H1 (cell line): ENCODE data around the gene AMPD3. TPM values are rescaled to one million over a fixed set of nuclear protein-coding genes. Genes with fewer than 3 reads are reported as not detected.

Experiments
- CTCF ChIA-PET: fragments of 300-600 bp; sonication (Branson Sonifier 250); formaldehyde crosslinking; loops from one replicate; lab custom pipeline; 2021; ENCODE audit not compliant: partially characterized antibody; lab: Charles Lee
- POLR2A ChIA-PET: fragments of 300-600 bp; sonication (Branson Sonifier 250); formaldehyde crosslinking; loops from one replicate; lab custom pipeline; 2021; ENCODE audit warnings: inconsistent platforms; ENCODE audit not compliant: partially characterized antibody; lab: Charles Lee
- DNase-seq, 2 experiments: peaks; one replicate each; pipeline versions ENCODE4 v3.0.0 to v3.0.0-alpha.2; 2010 to 2022; ENCODE audit warnings: low spot score in 2 of 2, low read depth in 1 of 2, mixed read lengths in 1 of 2
- FAIRE-seq: peaks from 2 replicates; lab custom pipeline; 2011; peaks lifted over from hg19 to GRCh38; lab: Jason Lieb, UNC
- H2AFZ ChIP-seq: 2 replicates; pipeline ENCODE4 v1.8.1; 2012; ENCODE audit warnings: low read length, inconsistent platforms
- H2AK5ac ChIP-seq: 2 replicates; pipeline ENCODE4 v1.6.1; 2013; ENCODE audit warnings: low read depth, low read length
- H2BK120ac ChIP-seq: replicated peaks from 2 replicates; pipeline ENCODE3; 2013; ENCODE audit warnings: low read depth, low read length, inconsistent platforms
- H2BK12ac ChIP-seq: 2 replicates; pipeline ENCODE4 v1.6.1; 2013; ENCODE audit warnings: low read depth, low read length
- H2BK15ac ChIP-seq: 2 replicates; pipeline ENCODE4 v1.6.1; 2013; ENCODE audit warnings: low read length
- H2BK20ac ChIP-seq: 2 replicates; pipeline ENCODE4 v1.6.1; 2013; ENCODE audit warnings: low read length
- H2BK5ac ChIP-seq: 2 replicates; pipeline ENCODE4 v1.6.1; 2013; ENCODE audit warnings: low read depth, low read length
- H3K14ac ChIP-seq: 2 replicates; pipeline ENCODE4 v1.6.1; 2013; ENCODE audit warnings: inconsistent platforms; ENCODE audit not compliant: insufficient read length
- H3K18ac ChIP-seq: 2 replicates; pipeline ENCODE4 v1.6.1; 2013; ENCODE audit warnings: low read length; ENCODE audit errors: extremely low read depth
- H3K23ac ChIP-seq: 2 replicates; pipeline ENCODE4 v1.6.1; 2013; ENCODE audit warnings: inconsistent platforms; ENCODE audit not compliant: insufficient read length
- H3K23me2 ChIP-seq: 2 replicates; pipeline ENCODE4 v1.6.1; 2013; ENCODE audit warnings: low read depth, low read length
- H3K27ac ChIP-seq: 2 replicates; pipeline ENCODE4 v1.6.1; 2011; ENCODE audit warnings: low read depth, low read length, inconsistent platforms
- H3K27me3 ChIP-seq, 4 experiments: replicated peaks in 1 of 4; 1 replicate in 1 of 4; 2 replicates in 3 of 4; pipeline versions ENCODE4 v1.6.1 to v1.8.1; 2011 to 2013; ENCODE audit warnings: low read length in 3 of 4, mild to moderate bottlenecking in 3 of 4, inconsistent platforms in 2 of 4, mixed read lengths in 2 of 4, moderate library complexity in 1 of 4; ENCODE audit not compliant: control insufficient read depth in 3 of 4, insufficient read depth in 3 of 4; ENCODE audit errors: extremely low read depth in 1 of 4
- H3K36me3 ChIP-seq, 4 experiments: 2 replicates each; pipeline versions ENCODE4 v1.6.1 to v1.8.1; 2011 to 2013; ENCODE audit warnings: mild to moderate bottlenecking in 4 of 4, low read length in 3 of 4, moderate library complexity in 2 of 4, control low read depth in 1 of 4, inconsistent platforms in 1 of 4; ENCODE audit not compliant: insufficient read depth in 4 of 4, control insufficient read depth in 2 of 4
- H3K4ac ChIP-seq: replicated peaks from 2 replicates; pipeline ENCODE3; 2013; ENCODE audit warnings: low read length, low read depth, mixed read lengths, inconsistent platforms; ENCODE audit not compliant: insufficient read length
- H3K4me1 ChIP-seq, 4 experiments: replicated peaks in 1 of 4; 1 replicate in 1 of 4; 2 replicates in 3 of 4; pipeline versions ENCODE4 v1.6.1 to v1.8.1; 2011 to 2013; ENCODE audit warnings: low read length in 3 of 4, inconsistent platforms in 2 of 4, mixed read lengths in 1 of 4; ENCODE audit not compliant: insufficient read depth in 4 of 4, control insufficient read depth in 3 of 4
- H3K4me2 ChIP-seq, 2 experiments: 2 replicates each; pipeline versions ENCODE4 v1.6.1 to v1.8.1; 2011 to 2013; ENCODE audit warnings: low read depth in 2 of 2, low read length in 2 of 2, control low read depth in 1 of 2, inconsistent platforms in 1 of 2, mild to moderate bottlenecking in 1 of 2; ENCODE audit not compliant: insufficient read depth in 1 of 2
- H3K4me3 ChIP-seq, 4 experiments: fragments of 200-600, 300-600 bp in 1 of 4; sonication (generic), shearing (Covaris generic), sonication (Bioruptor Twin) in 1 of 4; 2 replicates each; pipeline versions ENCODE4 v1.5.1 to v1.8.1; 2011 to 2016; ENCODE audit warnings: low read length in 4 of 4, low read depth in 3 of 4, control low read depth in 2 of 4, inconsistent platforms in 2 of 4, mild to moderate bottlenecking in 2 of 4, mixed read lengths in 1 of 4, moderate library complexity in 1 of 4; ENCODE audit not compliant: insufficient read depth in 2 of 4; ENCODE audit errors: extremely low read depth in 1 of 4
- H3K56ac ChIP-seq: replicated peaks from 2 replicates; pipeline ENCODE3; 2013; ENCODE audit warnings: low read depth, mild to moderate bottlenecking, mixed read lengths, low read length, inconsistent platforms; ENCODE audit not compliant: insufficient read length
- H3K79me1 ChIP-seq: 2 replicates; pipeline ENCODE4 v1.6.1; 2013; ENCODE audit warnings: low read depth, low read length, control low read depth
- H3K79me2 ChIP-seq, 2 experiments: 2 replicates each; pipeline versions ENCODE4 v1.6.1 to v1.8.1; 2012 to 2013; ENCODE audit warnings: low read length in 2 of 2, mild to moderate bottlenecking in 2 of 2, inconsistent platforms in 1 of 2; ENCODE audit not compliant: insufficient read depth in 2 of 2, control insufficient read depth in 1 of 2
- H3K9ac ChIP-seq, 4 experiments: replicated peaks in 1 of 4; 1 replicate in 1 of 4; 2 replicates in 3 of 4; pipeline versions ENCODE4 v1.6.1 to v1.8.1; 2011 to 2013; ENCODE audit warnings: low read depth in 3 of 4, low read length in 3 of 4, control low read depth in 2 of 4, mild to moderate bottlenecking in 2 of 4, moderate library complexity in 2 of 4, inconsistent platforms in 1 of 4; ENCODE audit errors: extremely low read depth in 1 of 4
- H3K9me3 ChIP-seq, 2 experiments: 2 replicates each; pipeline versions ENCODE4 v1.6.1 to v1.8.1; 2012 to 2013; ENCODE audit warnings: mild to moderate bottlenecking in 2 of 2, moderate library complexity in 2 of 2, control low read depth in 1 of 2, inconsistent platforms in 1 of 2, low read depth in 1 of 2, low read length in 1 of 2, mixed read lengths in 1 of 2; ENCODE audit not compliant: insufficient read depth in 2 of 2
- H4K20me1 ChIP-seq, 2 experiments: replicated peaks in 1 of 2; 2 replicates each; pipeline versions ENCODE3 to v1.8.1; 2011 to 2013; ENCODE audit warnings: inconsistent platforms in 2 of 2, low read length in 2 of 2, mild to moderate bottlenecking in 1 of 2; ENCODE audit not compliant: insufficient read depth in 2 of 2, control insufficient read depth in 1 of 2
- H4K5ac ChIP-seq: 2 replicates; pipeline ENCODE4 v1.6.1; 2013; ENCODE audit warnings: low read length, low read depth, mixed read lengths, inconsistent platforms; ENCODE audit not compliant: insufficient read length
- H4K8ac ChIP-seq: 2 replicates; pipeline ENCODE4 v1.8.0; 2013; ENCODE audit warnings: mild to moderate bottlenecking, moderate library complexity, low read length, inconsistent platforms; ENCODE audit not compliant: insufficient read depth; ENCODE audit errors: extremely low read depth
- H4K91ac ChIP-seq: replicated peaks from 2 replicates; pipeline ENCODE3; 2013; ENCODE audit warnings: low read length, mixed read lengths, inconsistent platforms; ENCODE audit not compliant: insufficient read length
- BACH1 ChIP-seq: IDR thresholded peaks from 2 replicates; pipeline ENCODE4 v1.6.1; 2012; ENCODE audit warnings: low read length, improper control_type of control experiment
- BRCA1 ChIP-seq: IDR thresholded peaks from 2 replicates; pipeline ENCODE4 v1.6.1; 2012; ENCODE audit warnings: low read depth, low read length, improper control_type of control experiment
- CBX5 ChIP-seq: fragments of 300-800, 300-1000 bp; sonication (generic); IDR thresholded peaks from 2 replicates; pipeline ENCODE4 v1.7.1; 2016; ENCODE audit warnings: antibody characterized with exemption, low read length, low read depth
- CEBPB ChIP-seq: IDR thresholded peaks from 2 replicates; pipeline ENCODE4 v1.6.1; 2012; ENCODE audit warnings: low read depth, low read length
- EGR1 ChIP-seq: IDR thresholded peaks from 2 replicates; pipeline ENCODE4 v1.6.1; 2011; ENCODE audit warnings: low read depth, low read length, borderline replicate concordance
- SUZ12 ChIP-seq: fragments of 200-600 bp; sonication (generic); IDR thresholded peaks from 2 replicates; pipeline ENCODE4 v1.6.1; 2012; ENCODE audit warnings: mild to moderate bottlenecking, inconsistent platforms, low read length, moderate library complexity, mixed read lengths
- WGBS, 2 experiments: shearing (Covaris generic) in 1 of 2; methylation state at CpG; one replicate each; pipeline versions ENCODE4 v1.1.6 to v1.1.7; 2013 to 2015; ENCODE audit warnings: low lambda C conversion rate in 2 of 2, mixed read lengths in 2 of 2, inconsistent platforms in 1 of 2, low coverage in 1 of 2, missing lambda C conversion rate in 1 of 2; ENCODE audit not compliant: insufficient replicate concordance in 2 of 2, insufficient coverage in 1 of 2, insufficient read length in 1 of 2; ENCODE audit errors: extremely low coverage in 1 of 2, missing lambda C conversion rate in 1 of 2; 5-methylcytosine and 5-hydroxymethylcytosine counted together
- polyA plus RNA-seq, 7 experiments: library from polyadenylated mRNA; depleted of rRNA in 3 of 7; stranded (reverse) in 5 of 7; unstranded in 2 of 7; fragments of >200 nt in 5 of 7; fragments of 200-250 nt in 2 of 7; gene quantifications; 1 replicate in 5 of 7; 2 replicates in 1 of 7; 4 replicates in 1 of 7; pipeline versions ENCODE4 v1.2.1 to v1.2.3, GENCODE V29; 2011 to 2013; ENCODE audit warnings: missing spikeins in 2 of 7, mixed read lengths in 2 of 7
- total RNA-seq: library from RNA; stranded (reverse); fragmentation: NEBNext Ultra II Directional; extraction: Animal tissue kit (Norgen Biotek cat#: 25700); gene quantifications from 2 replicates; pipeline ENCODE4 v1.2.1, GENCODE V29; 2021

AMPD3 gene
- total and polyA plus RNA-seq, 2 of the 8 experiments (the other 6 are each of a cell fraction or from before 2014, with no cell fraction given): 4.0 to 6.3 TPM

GRCh38 chr11:10453261-10453660 lies 1.8 kb upstream of the AMPD3 start:
- Histone ChIP-seq H3K23me2 (peaks cover 11% of the 10 kb centered on the region), H3K23ac (no peak overlapping the region), H3K36me3 (no peaks in the 10 kb centered on the region), H2BK5ac (no peak overlapping the region), H3K79me1 (no peaks in the 10 kb centered on the region), H2AK5ac (no peak overlapping the region), H4K91ac (no peak overlapping the region), H3K9ac (no peak overlapping the region), H3K4ac (no peak overlapping the region), H2AFZ (no peak overlapping the region), H2BK15ac (no peak overlapping the region), H3K56ac (no peak overlapping the region), H4K5ac (no peak overlapping the region), H3K79me2 (no peaks in the 10 kb centered on the region), H3K14ac (no peak overlapping the region), H4K20me1 (no peaks in the 10 kb centered on the region), H4K8ac (no peak overlapping the region), H2BK20ac (no peak overlapping the region), H3K18ac (no peak overlapping the region), H2BK120ac (no peak overlapping the region), H3K4me3 (no peak overlapping the region), H3K4me2 (no peak overlapping the region), H2BK12ac (no peak overlapping the region), H3K4me1 (peaks cover 6 to 19% (median 10%) of the 10 kb centered on the region in 4 experiments), H3K9me3 (no peaks in the 10 kb centered on the region), H3K27ac (no peak overlapping the region), H3K27me3 (peaks cover 0 to 27% (median 18%) of the 10 kb centered on the region in 4 experiments; a peak in 6 of 7 replicates)
- no peak for TF ChIP-seq CBX5
- TF ChIP-seq BACH1: no peak
- TF ChIP-seq BRCA1: no peak
- TF ChIP-seq CEBPB: no peak
- no peak for TF ChIP-seq EGR1
- TF ChIP-seq SUZ12: no peak
- DNase-seq (no peak), FAIRE-seq (no peak)
- ChIA-PET CTCF (interaction anchor here (1.0 to 4.6 kb wide), 7 partner anchors 23 to 51 kb away, joined by 3 to 20 read pairs (median 5); no protein-coding TSS in a partner anchor), POLR2A (interaction anchor here (1.0 kb wide), 1 partner anchor 9 kb away, joined by 3 read pairs; no protein-coding TSS in a partner anchor)
- 85% methylated on average over 2 of the region's 3 CpGs; no CpG with 5 or more reads in 1 of the 2 experiments for WGBS, 2 experiments
